B cell (primary cell): Measurements from ENCODE around the gene GPR137C. TPM values are rescaled to one million over a fixed set of nuclear protein-coding genes. Genes with fewer than 3 reads are reported as not detected.

ENCODE experiments used
- ATAC-seq: fragments of 200-7000 bp; cut with Tn5 transposase; one replicate; pipeline ENCODE4 v1.10.0; 2021; ENCODE audit warnings: low read depth, mild to moderate bottlenecking, moderate number of reproducible peaks, moderate library complexity
- CTCF ChIA-PET: fragments of 350-600 bp; sonication (Branson Sonifier 250); formaldehyde crosslinking; loops from one replicate; lab custom pipeline; 2021; ENCODE audit warnings: antibody characterized with exemption, inconsistent platforms; lab: Charles Lee
- POLR2A ChIA-PET: fragments of 350-600 bp; sonication (Branson Sonifier 250); formaldehyde crosslinking; loops from one replicate; lab custom pipeline; 2021; ENCODE audit warnings: antibody characterized with exemption; lab: Charles Lee
- DNase-seq: peaks from one replicate; pipeline ENCODE4 v3.0.0; 2013
- H2AFZ ChIP-seq: 2 replicates; pipeline ENCODE4 v1.6.1; 2012; ENCODE audit warnings: mild to moderate bottlenecking, low read depth, low read length; ENCODE audit not compliant: insufficient read depth, poor library complexity, severe bottlenecking
- H3K27ac ChIP-seq, 2 donors: 1 replicate in 1 of 2; 2 replicates in 1 of 2; pipeline ENCODE4 v1.5.1; 2012 to 2013; ENCODE audit warnings: low read length in 2 of 2, mild to moderate bottlenecking in 2 of 2, moderate library complexity in 1 of 2
- H3K27me3 ChIP-seq, 4 experiments: fragments of 200-600 bp in 1 of 4; sonication (generic) in 1 of 4; replicated peaks in 1 of 4; 1 replicate in 2 of 4; 2 replicates in 2 of 4; pipeline versions ENCODE4 v1.6.1 to v1.7.0; 2013 to 2016; ENCODE audit warnings: low read length in 3 of 4, mild to moderate bottlenecking in 2 of 4, mixed read lengths in 1 of 4, moderate library complexity in 1 of 4; ENCODE audit not compliant: insufficient read depth in 4 of 4, control insufficient read depth in 3 of 4; ENCODE audit errors: control extremely low read depth in 1 of 4
- H3K36me3 ChIP-seq, 2 experiments: replicated peaks in 1 of 2; 1 replicate in 1 of 2; 2 replicates in 1 of 2; pipeline versions ENCODE4 v1.6.1 to v1.7.1; 2013; ENCODE audit warnings: low read length in 1 of 2; ENCODE audit not compliant: insufficient read depth in 2 of 2, control insufficient read depth in 1 of 2; ENCODE audit errors: control extremely low read depth in 1 of 2, extremely low read depth in 1 of 2
- H3K4me1 ChIP-seq, 2 donors: fragments of 200-600 bp in 1 of 2; sonication (generic) in 1 of 2; 1 replicate in 1 of 2; 2 replicates in 1 of 2; pipeline versions ENCODE4 v1.5.1 to v1.6.1; 2013 to 2017; ENCODE audit warnings: low read length in 2 of 2; ENCODE audit not compliant: control insufficient read depth in 2 of 2, insufficient read depth in 2 of 2
- H3K4me2 ChIP-seq: replicated peaks from 2 replicates; pipeline ENCODE3; 2012; ENCODE audit warnings: mild to moderate bottlenecking, low read depth, low read length; ENCODE audit not compliant: poor library complexity, severe bottlenecking
- H3K4me3 ChIP-seq, 5 experiments: fragments of 200-600 bp in 1 of 5; sonication (generic) in 1 of 5; 1 replicate in 3 of 5; 2 replicates in 2 of 5; pipeline versions ENCODE4 v1.5.1 to v1.7.0; 2011 to 2016; ENCODE audit warnings: low read length in 4 of 5, mild to moderate bottlenecking in 4 of 5, low read depth in 2 of 5, control low read depth in 1 of 5, moderate library complexity in 1 of 5; ENCODE audit not compliant: insufficient read depth in 1 of 5; ENCODE audit errors: control extremely low read depth in 1 of 5, extremely low read depth in 1 of 5
- H3K79me2 ChIP-seq: fragments of 200-600 bp; sonication (generic); one replicate; pipeline ENCODE4 v1.6.0; 2016; ENCODE audit warnings: low read length; ENCODE audit not compliant: control insufficient read depth, insufficient read depth
- H3K9ac ChIP-seq: fragments of 200-600 bp; sonication (generic); 2 replicates; pipeline ENCODE4 v1.6.1; 2017; ENCODE audit warnings: mild to moderate bottlenecking, low read length, moderate library complexity
- H3K9me3 ChIP-seq, 3 donors: one replicate each; pipeline versions ENCODE4 v1.6.1 to v1.7.1; 2013; ENCODE audit warnings: low read length in 2 of 3; ENCODE audit not compliant: control insufficient read depth in 2 of 3, insufficient read depth in 1 of 3; ENCODE audit errors: control extremely low read depth in 1 of 3
- H4K20me1 ChIP-seq: 2 replicates; pipeline ENCODE4 v1.6.0; 2012; ENCODE audit warnings: mild to moderate bottlenecking, low read length; ENCODE audit not compliant: insufficient read depth, control insufficient read depth, poor library complexity, severe bottlenecking
- H3K27ac Mint-ChIP-seq: one replicate; pipeline ENCODE4 v1.8.0; 2021; ENCODE audit warnings: mixed read lengths
- H3K27me3 Mint-ChIP-seq: one replicate; pipeline ENCODE4 v1.8.0; 2021; ENCODE audit warnings: mixed read lengths
- H3K4me1 Mint-ChIP-seq: one replicate; pipeline ENCODE4 v1.8.0; 2021; ENCODE audit warnings: mixed read lengths
- H3K4me3 Mint-ChIP-seq: one replicate; pipeline ENCODE4 v1.8.0; 2021; ENCODE audit warnings: mixed read lengths
- H3K9me3 Mint-ChIP-seq: one replicate; pipeline ENCODE4 v1.8.0; 2022; ENCODE audit warnings: mixed read lengths; ENCODE audit not compliant: insufficient read depth
- EZH2 ChIP-seq: IDR thresholded peaks from 2 replicates; pipeline ENCODE4 v1.6.1; 2012; ENCODE audit warnings: borderline replicate concordance, low read depth, mild to moderate bottlenecking, moderate library complexity, low read length; ENCODE audit not compliant: insufficient read depth, poor library complexity, severe bottlenecking
- WGBS: methylation state at CpG from one replicate; pipeline ENCODE4 v1.1.5; 2013; ENCODE audit warnings: missing lambda C conversion rate; ENCODE audit not compliant: insufficient coverage; 5-methylcytosine and 5-hydroxymethylcytosine counted together
- intact Hi-C: fragments of 100-400 bp; cut with micrococcal nuclease; formaldehyde crosslinking; loops from one replicate; pipeline ENCODE4 v1.10.0; 2022
- polyA plus RNA-seq: library from polyadenylated mRNA; depleted of rRNA; stranded (reverse); fragments of >200 nt; gene quantifications from 2 replicates; pipeline ENCODE4 v1.2.3, GENCODE V29; 2012
- total RNA-seq, 2 donors: library from RNA; stranded (reverse); fragments of 120-200 nt in 1 of 2; gene quantifications; 1 replicate in 1 of 2; 2 replicates in 1 of 2; pipeline versions ENCODE4 v1.2.3 to v1.2.4, GENCODE V29; 2013 to 2022
- TF ChIP-seq, protein P1 (sequence below): fragments of 200-600 bp; IDR thresholded peaks from one replicate; pipeline ENCODE4 v1.8.0; 2022; ENCODE audit warnings: antibody characterized with exemption, mild to moderate bottlenecking

Gene GPR137C
- total and polyA plus RNA-seq, 2 donors (not counting 1 experiment from before 2014, with no cell fraction given): 0.06 to 0.67 TPM

DNA sequence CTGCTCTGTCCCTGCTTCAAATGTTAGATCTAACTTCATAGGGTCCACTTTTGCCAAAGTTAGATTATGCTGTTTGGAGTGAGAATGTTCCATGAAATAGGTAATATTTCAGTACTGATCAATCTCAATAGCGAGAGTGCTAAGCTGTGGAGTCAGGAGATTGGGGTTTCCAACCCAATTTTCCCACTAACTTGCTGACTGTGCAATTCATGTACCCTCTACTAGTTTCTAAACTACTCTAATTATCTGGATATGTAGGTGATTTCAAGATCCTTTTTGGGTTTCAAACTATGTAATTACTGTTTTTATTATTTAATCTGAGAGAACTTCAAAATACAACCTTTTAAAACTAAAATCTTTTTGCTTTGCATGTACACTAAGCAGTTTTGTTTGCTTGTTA, 45.9 kb downstream of the GPR137C start:
- Mint-ChIP-seq H3K4me1 (peaks cover 4% of the 10 kb centered on the region), H3K27me3 (peaks cover 7% of the 10 kb centered on the region), H3K9me3 (no peaks in the 10 kb centered on the region), H3K4me3 (no peak overlapping the region), H3K27ac (no peak overlapping the region)
- CTCF ChIA-PET: no interaction called here
- DNase-seq (no peak), ATAC-seq (no peak)
- Histone ChIP-seq H4K20me1 (no peaks in the 10 kb centered on the region), H3K36me3 (no peaks in the 10 kb centered on the region), H3K9me3 (peaks cover 0 to 9% (median 0%) of the 10 kb centered on the region in 3 donors), H3K27me3 (no peaks in the 10 kb centered on the region), H3K4me2 (no peak overlapping the region), H3K27ac (no peak overlapping the region), H3K4me3 (no peak overlapping the region), H3K4me1 (peaks cover 0 to 4% of the 10 kb centered on the region in 2 donors), H3K9ac (no peak overlapping the region), H3K79me2 (no peaks in the 10 kb centered on the region), H2AFZ (no peak overlapping the region)
- POLR2A ChIA-PET: no interaction called here
- TF ChIP-seq, protein P1, sequence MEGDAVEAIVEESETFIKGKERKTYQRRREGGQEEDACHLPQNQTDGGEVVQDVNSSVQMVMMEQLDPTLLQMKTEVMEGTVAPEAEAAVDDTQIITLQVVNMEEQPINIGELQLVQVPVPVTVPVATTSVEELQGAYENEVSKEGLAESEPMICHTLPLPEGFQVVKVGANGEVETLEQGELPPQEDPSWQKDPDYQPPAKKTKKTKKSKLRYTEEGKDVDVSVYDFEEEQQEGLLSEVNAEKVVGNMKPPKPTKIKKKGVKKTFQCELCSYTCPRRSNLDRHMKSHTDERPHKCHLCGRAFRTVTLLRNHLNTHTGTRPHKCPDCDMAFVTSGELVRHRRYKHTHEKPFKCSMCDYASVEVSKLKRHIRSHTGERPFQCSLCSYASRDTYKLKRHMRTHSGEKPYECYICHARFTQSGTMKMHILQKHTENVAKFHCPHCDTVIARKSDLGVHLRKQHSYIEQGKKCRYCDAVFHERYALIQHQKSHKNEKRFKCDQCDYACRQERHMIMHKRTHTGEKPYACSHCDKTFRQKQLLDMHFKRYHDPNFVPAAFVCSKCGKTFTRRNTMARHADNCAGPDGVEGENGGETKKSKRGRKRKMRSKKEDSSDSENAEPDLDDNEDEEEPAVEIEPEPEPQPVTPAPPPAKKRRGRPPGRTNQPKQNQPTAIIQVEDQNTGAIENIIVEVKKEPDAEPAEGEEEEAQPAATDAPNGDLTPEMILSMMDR: no peak
- no peak for TF ChIP-seq EZH2
- intact Hi-C loops: no loop called here
- no CpG with 5 or more reads among the region's 1 CpG for WGBS

DNA sequence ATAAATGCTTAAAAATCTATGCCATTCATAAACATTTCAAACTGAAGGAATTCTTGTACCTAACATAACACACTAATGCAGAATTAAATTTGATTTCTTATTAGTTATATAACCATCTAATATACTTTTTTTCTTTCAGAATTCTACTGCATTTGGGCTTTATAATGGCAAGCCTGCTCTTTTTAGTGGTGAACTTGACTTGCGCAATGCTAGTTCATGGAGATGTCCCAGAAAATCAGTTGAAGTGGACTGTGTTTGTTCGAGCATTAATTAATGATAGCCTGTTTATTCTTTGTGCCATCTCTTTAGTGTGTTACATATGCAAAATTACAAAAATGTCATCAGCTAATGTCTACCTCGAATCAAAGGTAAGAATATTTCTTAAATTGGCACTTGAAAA, 47.3 kb downstream of the GPR137C start:
- H3K36me3 ChIP-seq: no peaks in the 10 kb centered on the region
- H3K27ac ChIP-seq: no peak overlapping the region
- no peak overlapping the region for H3K4me2 ChIP-seq
- no peaks in the 10 kb centered on the region for H4K20me1 ChIP-seq
- no peak overlapping the region for H3K4me3 ChIP-seq
- POLR2A ChIA-PET: no interaction called here
- ATAC-seq (no peak), DNase-seq (no peak)
- peaks cover 0 to 12% (median 0%) of the 10 kb centered on the region in 3 donors for H3K9me3 ChIP-seq
- no peak overlapping the region for H2AFZ ChIP-seq
- peaks cover 5% of the 10 kb centered on the region for H3K9me3 Mint-ChIP-seq
- peaks cover 2% of the 10 kb centered on the region for H3K27me3 Mint-ChIP-seq
- WGBS: no CpG with 5 or more reads among the region's 3 CpGs
- peaks cover 4% of the 10 kb centered on the region for H3K4me1 Mint-ChIP-seq
- no peaks in the 10 kb centered on the region for H3K27me3 ChIP-seq
- H3K9ac ChIP-seq: no peak overlapping the region
- intact Hi-C loops: no loop called here
- H3K79me2 ChIP-seq: no peaks in the 10 kb centered on the region
- H3K27ac Mint-ChIP-seq: no peak overlapping the region
- H3K4me3 Mint-ChIP-seq: no peak overlapping the region
- no peak for TF ChIP-seq EZH2
- TF ChIP-seq, protein P1: no peak
- H3K4me1 ChIP-seq: peaks cover 0 to 4% of the 10 kb centered on the region in 2 donors
- CTCF ChIA-PET: no interaction called here
